H9 (cell line): ENCODE measurements around the gene SPTBN5. TPM values are rescaled to one million over a fixed set of nuclear protein-coding genes. Genes with fewer than 3 reads are reported as not detected.

ENCODE experiments used
- DNase-seq: peaks from one replicate; pipeline ENCODE4 v3.0.0-alpha.2; 2017
- H2AFZ ChIP-seq: one replicate; pipeline ENCODE4 v1.6.1; 2013; ENCODE audit warnings: mild to moderate bottlenecking, low read length, control low read depth, moderate library complexity
- H2AK5ac ChIP-seq: 2 replicates; pipeline ENCODE4 v1.6.1; 2013; ENCODE audit warnings: low read length, control low read depth, mixed read lengths; ENCODE audit not compliant: insufficient read length
- H2BK120ac ChIP-seq: one replicate; pipeline ENCODE4 v1.6.1; 2013; ENCODE audit warnings: low read depth, mild to moderate bottlenecking, low read length, control low read depth, inconsistent platforms; ENCODE audit not compliant: poor library complexity, severe bottlenecking
- H2BK12ac ChIP-seq: 2 replicates; pipeline ENCODE4 v1.6.1; 2013; ENCODE audit warnings: low read length, control low read depth, mixed read lengths, low read depth; ENCODE audit not compliant: insufficient read length
- H2BK15ac ChIP-seq: 2 replicates; pipeline ENCODE4 v1.6.1; 2013; ENCODE audit warnings: low read depth, low read length, control low read depth
- H2BK20ac ChIP-seq: one replicate; pipeline ENCODE4 v1.6.1; 2013; ENCODE audit warnings: low read depth, mild to moderate bottlenecking, low read length, control low read depth, inconsistent platforms; ENCODE audit not compliant: poor library complexity, severe bottlenecking
- H2BK5ac ChIP-seq: 2 replicates; pipeline ENCODE4 v1.6.1; 2013; ENCODE audit warnings: low read length, control low read depth, mixed read lengths; ENCODE audit not compliant: insufficient read length
- H3K14ac ChIP-seq: 2 replicates; pipeline ENCODE4 v1.6.1; 2013; ENCODE audit warnings: low read length, control low read depth; ENCODE audit not compliant: insufficient read depth
- H3K18ac ChIP-seq: 2 replicates; pipeline ENCODE4 v1.6.1; 2013; ENCODE audit warnings: low read depth, mild to moderate bottlenecking, mixed read lengths, low read length, control low read depth; ENCODE audit not compliant: insufficient read length
- H3K23ac ChIP-seq: 2 replicates; pipeline ENCODE4 v1.6.1; 2013; ENCODE audit warnings: low read length, control low read depth, mixed read lengths, low read depth; ENCODE audit not compliant: insufficient read length
- H3K23me2 ChIP-seq: 2 replicates; pipeline ENCODE4 v1.6.1; 2013; ENCODE audit warnings: low read depth, mild to moderate bottlenecking, mixed read lengths, low read length, control low read depth; ENCODE audit not compliant: insufficient read length, poor library complexity, severe bottlenecking
- H3K27ac ChIP-seq: 2 replicates; pipeline ENCODE4 v1.5.1; 2013; ENCODE audit warnings: low read length, control low read depth, mixed read lengths, low read depth; ENCODE audit not compliant: insufficient read length
- H3K27me3 ChIP-seq: 2 replicates; pipeline ENCODE4 v1.6.1; 2013; ENCODE audit warnings: low read length, control low read depth, inconsistent platforms; ENCODE audit not compliant: insufficient read depth
- H3K4ac ChIP-seq: 2 replicates; pipeline ENCODE4 v1.6.1; 2013; ENCODE audit warnings: low read depth, mild to moderate bottlenecking, control low read depth, inconsistent platforms, low read length, moderate library complexity
- H3K4me1 ChIP-seq: 2 replicates; pipeline ENCODE4 v1.6.1; 2013; ENCODE audit warnings: low read length, control low read depth, inconsistent platforms; ENCODE audit not compliant: insufficient read depth
- H3K4me2 ChIP-seq: 2 replicates; pipeline ENCODE4 v1.6.1; 2013; ENCODE audit warnings: low read length, control low read depth, mixed read lengths; ENCODE audit not compliant: insufficient read length, insufficient read depth
- H3K56ac ChIP-seq: 2 replicates; pipeline ENCODE4 v1.6.1; 2013; ENCODE audit warnings: low read depth, mild to moderate bottlenecking, mixed read lengths, low read length, control low read depth; ENCODE audit not compliant: insufficient read length
- H3K79me1 ChIP-seq: 2 replicates; pipeline ENCODE4 v1.6.1; 2013; ENCODE audit warnings: low read depth, mild to moderate bottlenecking, moderate library complexity, low read length, control low read depth, inconsistent platforms; ENCODE audit not compliant: insufficient read depth, poor library complexity, severe bottlenecking
- H3K79me2 ChIP-seq: 2 replicates; pipeline ENCODE4 v1.6.1; 2013; ENCODE audit warnings: low read length, control low read depth, inconsistent platforms; ENCODE audit not compliant: insufficient read depth
- H3K9ac ChIP-seq: 2 replicates; pipeline ENCODE4 v1.6.1; 2013; ENCODE audit warnings: low read length, control low read depth, mixed read lengths; ENCODE audit not compliant: insufficient read length; ENCODE audit errors: extremely low read depth
- H3K9me3 ChIP-seq: one replicate; pipeline ENCODE4 v1.6.1; 2013; ENCODE audit warnings: low read depth, low read length, inconsistent platforms; ENCODE audit not compliant: control insufficient read depth
- H3T11ph ChIP-seq: one replicate; pipeline ENCODE4 v1.6.1; 2013; ENCODE audit warnings: mild to moderate bottlenecking, low read length, control low read depth, inconsistent platforms
- H4K20me1 ChIP-seq: one replicate; pipeline ENCODE4 v1.6.1; 2013; ENCODE audit not compliant: control insufficient read depth, insufficient read length, insufficient read depth
- H4K5ac ChIP-seq: 2 replicates; pipeline ENCODE4 v1.6.1; 2013; ENCODE audit warnings: low read depth, mild to moderate bottlenecking, mixed read lengths, low read length, control low read depth; ENCODE audit not compliant: insufficient read length
- H4K8ac ChIP-seq: replicated peaks from 2 replicates; pipeline ENCODE4 v1.6.1; 2013; ENCODE audit warnings: low read length, control low read depth, mixed read lengths, low read depth; ENCODE audit not compliant: insufficient read length
- H4K91ac ChIP-seq: 2 replicates; pipeline ENCODE4 v1.6.1; 2013; ENCODE audit warnings: low read depth, mild to moderate bottlenecking, moderate library complexity, mixed read lengths, low read length, control low read depth; ENCODE audit not compliant: insufficient read length
- H3K27ac Mint-ChIP-seq, 3 experiments: 2 replicates in 2 of 3; 3 replicates in 1 of 3; pipeline ENCODE4 v1.8.0; 2020 to 2021; ENCODE audit warnings: mixed read lengths in 3 of 3, mild to moderate bottlenecking in 1 of 3, moderate library complexity in 1 of 3
- H3K27me3 Mint-ChIP-seq: 2 replicates; pipeline ENCODE4 v1.8.0; 2021; ENCODE audit warnings: low read depth, mild to moderate bottlenecking, moderate library complexity, mixed read lengths
- H3K36me3 Mint-ChIP-seq, 3 experiments: 2 replicates in 2 of 3; 3 replicates in 1 of 3; pipeline ENCODE4 v1.8.0; 2020 to 2021; ENCODE audit warnings: low read depth in 3 of 3, mixed read lengths in 3 of 3; ENCODE audit not compliant: insufficient read depth in 1 of 3
- H3K4me1 Mint-ChIP-seq, 2 experiments: 2 replicates each; pipeline ENCODE4 v1.8.0; 2020; ENCODE audit warnings: mixed read lengths in 2 of 2
- H3K4me3 Mint-ChIP-seq, 2 experiments: 2 replicates in 1 of 2; 3 replicates in 1 of 2; pipeline ENCODE4 v1.8.0; 2020 to 2021; ENCODE audit warnings: mild to moderate bottlenecking in 2 of 2, mixed read lengths in 2 of 2, moderate library complexity in 1 of 2
- H3K9me3 Mint-ChIP-seq, 2 experiments: 2 replicates in 1 of 2; 3 replicates in 1 of 2; pipeline ENCODE4 v1.8.0; 2020; ENCODE audit warnings: mild to moderate bottlenecking in 2 of 2, mixed read lengths in 2 of 2, moderate library complexity in 1 of 2
- WGBS: extraction: QIAGEN DNeasy Blood & Tissue Kit; methylation state at CpG from one replicate; pipeline ENCODE4 v1.1.7; 2013; ENCODE audit warnings: missing lambda C conversion rate, low lambda C conversion rate, mixed read lengths; ENCODE audit not compliant: insufficient read length; ENCODE audit errors: extremely low coverage; 5-methylcytosine and 5-hydroxymethylcytosine counted together
- total RNA-seq: library from RNA; stranded (reverse); gene quantifications from 2 replicates; pipeline ENCODE4 v1.2.1, GENCODE V29; 2021
- TF ChIP-seq, protein P1 (sequence below): fragments of 200-600 bp; sonication (generic); conservative IDR thresholded peaks from 3 replicates; pipeline ENCODE4 v1.8.0; 2021; ENCODE audit warnings: antibody characterized with exemption, mild to moderate bottlenecking

SPTBN5 gene
- total RNA-seq, 1 experiment from 2014 or later = 0.90 TPM

DNA sequence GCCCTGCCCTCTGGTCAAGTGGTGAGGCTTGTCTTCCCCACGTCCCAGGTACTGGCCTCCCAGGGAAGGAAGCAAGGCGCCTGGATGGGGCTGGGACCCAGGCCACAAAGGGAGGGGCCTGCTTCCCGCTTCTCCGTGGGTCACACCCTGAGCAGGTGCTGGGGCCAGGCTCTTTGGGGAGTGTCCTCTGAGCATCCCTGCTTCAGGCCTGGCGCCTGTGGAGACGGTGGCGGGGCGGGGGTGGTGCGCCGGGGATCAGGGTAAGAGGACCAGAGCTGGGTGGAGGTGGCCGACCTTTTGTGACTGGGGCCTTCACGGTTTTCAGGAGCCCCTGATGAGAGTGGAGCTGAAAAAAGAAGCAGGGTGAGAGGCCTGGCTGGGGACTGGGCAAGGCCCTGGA, 51.6 kb downstream of the SPTBN5 start:
- no peak overlapping the region for H3K14ac ChIP-seq

More for the DNA sequence above, 51.6 kb downstream of the SPTBN5 start:
- Mint-ChIP-seq H3K36me3 (peaks cover 4 to 22% (median 10%) of the 10 kb centered on the region in 3 experiments; a peak in 6 of 7 replicates), H3K9me3 (no peaks in the 10 kb centered on the region), H3K27ac (peak overlapping the region in 1 of 3 experiments; percentile 8; a peak in 1 of 7 replicates), H3K4me3 (no peak overlapping the region), H3K27me3 (no peaks in the 10 kb centered on the region), H3K4me1 (no peaks in the 10 kb centered on the region)
- Histone ChIP-seq H3K9me3 (no peaks in the 10 kb centered on the region), H3K23me2 (no peaks in the 10 kb centered on the region), H4K5ac (no peak overlapping the region), H3K23ac (no peak overlapping the region), H2AFZ (no peak overlapping the region), H3K9ac (no peak overlapping the region), H4K8ac (no peak overlapping the region), H3K56ac (no peak overlapping the region), H2BK120ac (no peak overlapping the region), H3K18ac (no peak overlapping the region), H4K20me1 (peaks cover 3% of the 10 kb centered on the region), H3K4ac (no peak overlapping the region), H3K4me2 (no peak overlapping the region), H3K27me3 (no peaks in the 10 kb centered on the region), H2BK5ac (no peak overlapping the region), H4K91ac (no peak overlapping the region), H3K27ac (no peak overlapping the region), H2BK20ac (no peak overlapping the region), H2AK5ac (no peak overlapping the region), H2BK12ac (no peak overlapping the region), H2BK15ac (no peak overlapping the region), H3K79me2 (no peaks in the 10 kb centered on the region), H3K79me1 (no peaks in the 10 kb centered on the region), H3K4me1 (no peaks in the 10 kb centered on the region), H3T11ph (no peak overlapping the region)
- WGBS = no CpG with 5 or more reads among the region's 12 CpGs
- TF ChIP-seq, protein P1, sequence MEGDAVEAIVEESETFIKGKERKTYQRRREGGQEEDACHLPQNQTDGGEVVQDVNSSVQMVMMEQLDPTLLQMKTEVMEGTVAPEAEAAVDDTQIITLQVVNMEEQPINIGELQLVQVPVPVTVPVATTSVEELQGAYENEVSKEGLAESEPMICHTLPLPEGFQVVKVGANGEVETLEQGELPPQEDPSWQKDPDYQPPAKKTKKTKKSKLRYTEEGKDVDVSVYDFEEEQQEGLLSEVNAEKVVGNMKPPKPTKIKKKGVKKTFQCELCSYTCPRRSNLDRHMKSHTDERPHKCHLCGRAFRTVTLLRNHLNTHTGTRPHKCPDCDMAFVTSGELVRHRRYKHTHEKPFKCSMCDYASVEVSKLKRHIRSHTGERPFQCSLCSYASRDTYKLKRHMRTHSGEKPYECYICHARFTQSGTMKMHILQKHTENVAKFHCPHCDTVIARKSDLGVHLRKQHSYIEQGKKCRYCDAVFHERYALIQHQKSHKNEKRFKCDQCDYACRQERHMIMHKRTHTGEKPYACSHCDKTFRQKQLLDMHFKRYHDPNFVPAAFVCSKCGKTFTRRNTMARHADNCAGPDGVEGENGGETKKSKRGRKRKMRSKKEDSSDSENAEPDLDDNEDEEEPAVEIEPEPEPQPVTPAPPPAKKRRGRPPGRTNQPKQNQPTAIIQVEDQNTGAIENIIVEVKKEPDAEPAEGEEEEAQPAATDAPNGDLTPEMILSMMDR = no peak
- DNase-seq = no peak
